ENCODE data around the gene C1QTNF1. TPM values are rescaled to one million over a fixed set of nuclear protein-coding genes. Genes with fewer than 3 reads are reported as not detected.

The C1QTNF1 gene
- total and polyA plus RNA-seq, 2 donors (not counting 3 experiments of a cell fraction or from before 2014, with no cell fraction given), result 2.5 to 4.0 TPM

- Histone ChIP-seq H3K4me3 (replicated peaks in 1 of 3; ENCODE audit: insufficient read depth in 1 of 3, low read depth in 1 of 3, low read length in 3 of 3) (no peak overlapping the region), H3K36me3 (ENCODE audit: control insufficient read depth in 2 of 2, extremely low read depth in 1 of 2, insufficient read depth in 2 of 2, low read length in 2 of 2) (no peaks in the 10 kb centered on the region), H4K20me1 (replicated peaks; ENCODE audit: control insufficient read depth, extremely low read depth, insufficient read depth, low read length) (no peaks in the 10 kb centered on the region), H3K27me3 (ENCODE audit: control insufficient read depth in 2 of 2, insufficient read depth in 2 of 2, low read length in 2 of 2) (peaks cover 0 to 18% of the 10 kb centered on the region in 2 experiments), H3K4me2 (ENCODE audit: insufficient read depth, low read length) (peak overlapping the region; percentile 64), H3K9me1 (replicated peaks; ENCODE audit: control insufficient read depth, extremely low read depth, insufficient read depth, low read length) (no peaks in the 10 kb centered on the region), H3K9me3 (replicated peaks; ENCODE audit: control insufficient read depth, insufficient read depth, low read length) (no peaks in the 10 kb centered on the region), H3K27ac (ENCODE audit: insufficient read depth, low read depth, low read length) (no peak overlapping the region), H2AFZ (ENCODE audit: low read depth, low read length) (no peak overlapping the region), H3K79me2 (ENCODE audit: control insufficient read depth, insufficient read depth, low read length) (no peaks in the 10 kb centered on the region), H3K9ac (replicated peaks; ENCODE audit: extremely low read depth, insufficient read depth, low read length) (no peak overlapping the region), H3K4me1 (ENCODE audit: control insufficient read depth, extremely low read depth, insufficient read depth, low read length) (peaks cover 28% of the 10 kb centered on the region)
- intact Hi-C loops (cut with micrococcal nuclease), result no loop called here
- ChIA-PET POLR2A (no interaction called here), CTCF (interaction anchor here (1.7 to 6.2 kb wide), 2 partner anchors 13 to 32 kb away, joined by 5 to 91 read pairs; no protein-coding TSS in a partner anchor)
- dilution Hi-C loops (cut with MboI; ENCODE audit: extremely low pct_ligation_motif_present, low sequenced_read_pairs), result no loop called here
- FAIRE-seq (no peak), DNase-seq (ENCODE audit: low read depth, low spot score) (no peak)
- no TSS peak for BruUV-seq (replicated peaks)
- TF ChIP-seq GATA2 (IDR thresholded peaks at IDR 0.05; ENCODE audit: insufficient read depth, insufficient read length, low read depth, low read length), result no peak
- TF ChIP-seq POLR2A (IDR thresholded peaks at IDR 0.05; ENCODE audit: low read depth, low read length), result no peak
- no peak for TF ChIP-seq MYC (IDR thresholded peaks at IDR 0.05; ENCODE audit: low read depth, low read length)
- TF ChIP-seq CTCF (IDR thresholded peaks at IDR 0.05; ENCODE audit: extremely low read depth in 1 of 2, insufficient read depth in 1 of 2, low read depth in 1 of 2, low read length in 2 of 2), result no peak
- TF ChIP-seq EZH2 (IDR thresholded peaks at IDR 0.05; ENCODE audit: borderline replicate concordance, low read depth, low read length, severe bottlenecking), result no peak
- TF ChIP-seq JUN (IDR thresholded peaks at IDR 0.05; ENCODE audit: borderline replicate concordance, insufficient read depth, insufficient read length, low read depth), result no peak
- TF ChIP-seq FOS (IDR thresholded peaks at IDR 0.05; ENCODE audit: borderline replicate concordance, insufficient read depth, low read length), result no peak
- TF ChIP-seq MAX (IDR thresholded peaks at IDR 0.05; ENCODE audit: insufficient read depth, insufficient read length), result no peak
Observed at GRCh38 chr17:79024901-79025737, 1.1 kb downstream of the C1QTNF1 start.
